ENCODE measurements around the gene OR4F6. TPM values are rescaled to one million over a fixed set of nuclear protein-coding genes. Genes with fewer than 3 reads are reported as not detected.
"Not testable (repeated sequence)": the region's sequence is repeated elsewhere in the genome, so short reads cannot be mapped to it uniquely, and the experiment has no call there.

OR4F6 gene
- total RNA-seq, 2 donors from 2014 or later = not detected

DNA sequence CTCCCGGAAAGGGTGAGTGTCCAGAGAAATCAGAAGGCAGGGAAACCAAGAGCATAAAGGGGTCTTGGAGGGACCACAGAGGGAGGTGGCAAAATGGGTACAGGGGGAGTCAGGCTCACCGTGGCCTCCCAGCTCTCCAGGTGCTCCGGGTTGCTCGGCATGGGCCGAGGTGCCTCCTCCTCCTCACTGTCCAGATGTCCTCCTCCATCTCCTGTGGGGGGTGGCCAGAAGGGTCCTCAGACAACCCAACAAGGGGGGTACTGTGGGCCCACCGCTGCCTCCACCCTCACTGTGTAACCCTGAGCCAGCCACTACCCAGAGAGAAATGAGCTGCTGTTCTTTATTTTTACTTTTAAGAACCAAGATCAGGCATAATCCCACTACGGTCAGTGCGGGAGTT lies 30.4 kb upstream of the OR4F6 start:
- DNase-seq (ENCODE audit: low spot score) = no peak
- H3K27ac ChIP-seq = no peak overlapping the region
- H3K9me3 ChIP-seq = no peaks in the 10 kb centered on the region
- no peak for TF ChIP-seq POLR2A (IDR thresholded peaks at IDR 0.05)
- TF ChIP-seq CTCF (IDR thresholded peaks at IDR 0.05) = no peak
- TF ChIP-seq POLR2AphosphoS5 (IDR thresholded peaks at IDR 0.05) = no peak
- WGBS = 94% methylated on average over 8 of the region's 8 CpGs
- H3K36me3 ChIP-seq = no peaks in the 10 kb centered on the region
- H3K27me3 ChIP-seq (replicated peaks; ENCODE audit: insufficient read depth) = no peaks in the 10 kb centered on the region
- no peaks in the 10 kb centered on the region for H3K4me1 ChIP-seq (replicated peaks)
- intact Hi-C loops (cut with DNase I) = no loop called here
- H3K4me3 ChIP-seq = no peak overlapping the region

DNA sequence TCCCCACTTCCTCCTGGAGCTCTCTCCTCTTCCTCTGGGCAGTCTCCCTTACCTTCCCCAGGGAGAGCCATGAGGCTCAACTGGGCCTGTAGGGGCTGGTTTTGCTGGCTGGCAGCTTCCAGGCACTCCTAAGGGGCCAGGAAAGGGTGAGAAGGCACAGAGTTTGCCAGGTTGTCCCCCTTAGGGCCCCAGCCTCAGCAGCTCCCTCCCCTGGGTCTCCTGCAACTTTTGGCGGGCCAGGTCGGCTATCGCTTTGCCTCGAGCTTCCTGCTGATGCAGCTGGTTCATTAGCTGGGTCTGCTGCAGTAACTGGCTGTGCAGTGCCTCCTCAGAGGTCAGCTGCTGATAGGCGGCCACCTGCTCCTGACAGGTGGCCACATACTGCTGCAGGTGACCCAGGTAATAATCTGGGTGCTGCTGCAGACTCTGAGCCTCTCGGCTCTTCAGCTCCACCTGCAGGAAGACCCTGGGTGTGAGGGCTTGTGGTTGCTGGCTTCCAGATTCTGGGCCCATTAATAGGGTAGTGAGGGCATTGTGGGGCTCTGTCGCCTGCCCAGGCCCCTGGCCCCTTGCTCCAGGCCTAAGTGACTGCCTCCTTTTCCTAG lies 29.7 kb upstream of the OR4F6 start:
- intact Hi-C loops (cut with DNase I) = no loop called here
- TF ChIP-seq CTCF (IDR thresholded peaks at IDR 0.05) (no peak), POLR2A (IDR thresholded peaks at IDR 0.05) (no peak), POLR2AphosphoS5 (IDR thresholded peaks at IDR 0.05) (no peak)
- no peaks in the 10 kb centered on the region for H3K4me1 ChIP-seq (replicated peaks)
- no peak overlapping the region for H3K4me3 ChIP-seq
- WGBS = 64% methylated on average over 7 of the region's 7 CpGs
- H3K9me3 ChIP-seq = no peaks in the 10 kb centered on the region
- H3K27ac ChIP-seq = no peak overlapping the region
- no peaks in the 10 kb centered on the region for H3K36me3 ChIP-seq
- H3K27me3 ChIP-seq (replicated peaks; ENCODE audit: insufficient read depth) = no peaks in the 10 kb centered on the region
- DNase-seq (ENCODE audit: low spot score) = no peak

DNA sequence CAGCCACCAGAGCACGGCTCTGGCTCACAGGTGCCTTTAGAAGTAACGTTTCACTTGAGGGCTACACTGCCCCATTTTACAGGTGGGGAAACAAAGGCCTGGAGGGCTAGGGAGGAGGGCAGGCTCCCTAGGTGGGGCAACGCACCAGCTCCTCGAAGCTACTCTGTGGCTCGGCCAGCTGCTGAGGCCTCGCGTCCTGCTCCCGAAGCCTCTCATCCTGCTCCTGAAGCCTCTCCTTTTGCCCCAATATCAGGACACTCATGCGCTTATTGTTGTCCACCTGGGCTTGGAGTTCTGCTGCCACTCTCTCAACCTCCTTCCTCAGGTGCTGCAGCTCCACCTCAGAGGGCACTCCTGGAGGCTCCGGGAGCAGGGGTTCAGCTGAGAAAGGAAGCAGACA lies 28.2 kb upstream of the OR4F6 start:
- no peaks in the 10 kb centered on the region for H3K9me3 ChIP-seq
- DNase-seq (ENCODE audit: low spot score) = no peak
- 91% methylated on average over 10 of the region's 10 CpGs for WGBS
- no peaks in the 10 kb centered on the region for H3K36me3 ChIP-seq
- no peaks in the 10 kb centered on the region for H3K4me1 ChIP-seq (replicated peaks)
- H3K4me3 ChIP-seq = no peak overlapping the region
- TF ChIP-seq POLR2AphosphoS5 (IDR thresholded peaks at IDR 0.05) = no peak
- TF ChIP-seq CTCF (IDR thresholded peaks at IDR 0.05) = no peak
- no peak for TF ChIP-seq POLR2A (IDR thresholded peaks at IDR 0.05)
- intact Hi-C loops (cut with DNase I) = no loop called here
- H3K27ac ChIP-seq = no peak overlapping the region
- H3K27me3 ChIP-seq (replicated peaks; ENCODE audit: insufficient read depth) = no peaks in the 10 kb centered on the region

DNA sequence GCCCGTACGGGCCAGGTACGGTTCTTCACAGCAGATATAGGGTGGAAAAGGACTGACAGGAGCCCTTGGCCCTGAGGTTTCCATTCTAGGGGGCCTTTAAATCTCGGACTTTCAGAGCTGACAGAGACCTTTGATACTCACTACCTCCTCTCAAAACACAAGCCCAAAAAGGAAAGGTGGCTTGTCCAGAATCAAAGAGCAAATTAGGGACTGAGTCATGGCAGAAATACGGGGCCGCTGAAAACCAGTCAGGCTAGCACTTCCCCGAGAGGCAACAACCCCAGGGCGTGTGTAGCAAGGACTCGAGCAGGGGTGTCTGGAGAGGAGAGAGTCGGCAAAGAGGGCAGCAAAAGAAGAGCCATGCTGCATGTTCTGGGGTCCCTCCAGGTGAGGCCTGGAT lies 24.7 kb upstream of the OR4F6 start:
- H3K9me3 ChIP-seq; DNase-seq (ENCODE audit: low spot score); H3K27ac ChIP-seq; H3K27me3 ChIP-seq (replicated peaks; ENCODE audit: insufficient read depth); H3K4me1 ChIP-seq (replicated peaks); H3K36me3 ChIP-seq; intact Hi-C loops (cut with DNase I); H3K4me3 ChIP-seq: not testable (repeated sequence)
- 66% methylated on average over 10 of the region's 10 CpGs for WGBS

DNA sequence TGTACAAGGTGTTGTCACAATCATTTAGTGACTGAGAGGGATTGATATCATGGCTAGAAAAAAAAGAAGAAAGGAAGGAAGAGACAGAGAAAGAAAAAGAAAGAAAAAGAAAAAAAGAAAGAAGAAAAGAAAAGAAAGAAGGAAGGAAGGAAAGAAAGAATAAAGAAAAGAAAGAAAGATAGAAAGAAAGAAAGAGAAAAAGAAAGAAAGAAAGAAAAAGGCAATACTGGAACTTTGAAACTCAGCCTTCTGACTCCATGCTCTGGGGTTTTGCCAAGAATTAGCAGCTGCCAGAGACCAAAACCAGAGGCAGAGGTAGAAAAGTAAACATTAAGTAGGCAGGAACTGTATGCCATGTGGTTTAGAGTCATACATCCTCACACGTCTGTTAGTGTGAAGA lies 23.1 kb upstream of the OR4F6 start:
- WGBS = 0% methylated on average over 1 of the region's 1 CpG
- DNase-seq (ENCODE audit: low spot score); H3K4me3 ChIP-seq; H3K4me1 ChIP-seq (replicated peaks); intact Hi-C loops (cut with DNase I); H3K27ac ChIP-seq; H3K27me3 ChIP-seq (replicated peaks; ENCODE audit: insufficient read depth); H3K9me3 ChIP-seq; H3K36me3 ChIP-seq: not testable (repeated sequence)

DNA sequence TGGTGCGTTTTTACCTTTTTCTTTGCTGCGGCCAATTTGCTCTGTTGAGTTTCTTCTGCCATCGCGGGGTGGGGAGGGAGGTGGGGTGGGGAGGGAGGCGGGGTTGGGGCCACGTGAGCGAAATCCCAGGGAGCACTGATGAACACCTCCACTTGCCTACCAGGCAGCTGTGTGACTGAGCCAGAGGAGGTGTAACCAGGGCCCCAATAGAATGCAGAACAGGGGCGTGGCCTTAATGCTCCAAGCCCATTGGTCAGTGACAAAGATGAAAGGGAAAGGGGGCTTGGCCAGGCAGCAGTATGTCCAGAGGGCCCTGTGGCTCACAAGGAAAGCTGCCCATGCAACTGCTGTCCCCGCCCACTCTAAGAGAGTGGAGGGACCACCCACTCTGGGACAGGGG lies 21.4 kb upstream of the OR4F6 start:
- intact Hi-C loops (cut with DNase I) = no loop called here
- Histone ChIP-seq H3K4me1 (replicated peaks) (no peaks in the 10 kb centered on the region), H3K27ac (no peak overlapping the region), H3K36me3 (no peaks in the 10 kb centered on the region), H3K4me3 (no peak overlapping the region), H3K27me3 (replicated peaks; ENCODE audit: insufficient read depth) (no peaks in the 10 kb centered on the region), H3K9me3 (no peaks in the 10 kb centered on the region)
- TF ChIP-seq POLR2AphosphoS5 (IDR thresholded peaks at IDR 0.05) (no peak), POLR2A (IDR thresholded peaks at IDR 0.05) (no peak), CTCF (IDR thresholded peaks at IDR 0.05) (no peak)
- no peak for DNase-seq (ENCODE audit: low spot score)
- 83% methylated on average over 9 of the region's 9 CpGs for WGBS

Data from prostate gland (tissue), 2 donors.